SK-N-SH treated with all-trans-retinoic acid at 6 μM for 48 hours (cell line): Measurements from ENCODE around the gene KIAA1671.

Experiments used
- ATAC-seq: fragments of 200-7000 bp; cut with Tn5 transposase; 3 replicates; pipeline ENCODE4 v1.9.1; 2020; ENCODE audit warnings: mild to moderate bottlenecking, moderate library complexity
- ARNTL ChIP-seq: fragments of 450-650 bp; formaldehyde crosslinking; IDR thresholded peaks from 2 replicates; pipeline ENCODE4 v1.5.0; 2020; ENCODE audit warnings: low read depth, mild to moderate bottlenecking, moderate library complexity, borderline replicate concordance
- BACH2 ChIP-seq: fragments of 250-450 bp; sonication (Bioruptor Pico); IDR thresholded peaks from 2 replicates; pipeline ENCODE4 v1.9.0; 2021; ENCODE audit warnings: mild to moderate bottlenecking, borderline replicate concordance
- CREB5 ChIP-seq: fragments of 250-450 bp; sonication (Bioruptor Pico); IDR thresholded peaks from 2 replicates; pipeline ENCODE4 v1.5.1; 2020; ENCODE audit warnings: low read depth, mild to moderate bottlenecking, moderate library complexity
- CSDC2 ChIP-seq: fragments of 250-450 bp; sonication (Bioruptor Pico); IDR thresholded peaks from 2 replicates; pipeline ENCODE4 v1.5.0; 2020; ENCODE audit warnings: mild to moderate bottlenecking, moderate library complexity
- CSRNP3 ChIP-seq: fragments of 250-450 bp; sonication (Bioruptor Pico); IDR thresholded peaks from 2 replicates; pipeline ENCODE4 v1.5.1; 2021; ENCODE audit warnings: mild to moderate bottlenecking, moderate library complexity
- ESRRG ChIP-seq: fragments of 250-450 bp; sonication (Bioruptor Pico); IDR thresholded peaks from 2 replicates; pipeline ENCODE4 v1.6.1; 2021; ENCODE audit warnings: mild to moderate bottlenecking
- GLIS3 ChIP-seq: fragments of 250-450 bp; sonication (Bioruptor Pico); IDR thresholded peaks from 2 replicates; pipeline ENCODE4 v1.5.0; 2020; ENCODE audit warnings: mild to moderate bottlenecking, moderate library complexity
- OSR1 ChIP-seq: fragments of 250-450 bp; sonication (Bioruptor Pico); IDR thresholded peaks from 2 replicates; pipeline ENCODE4 v1.8.0; 2022; ENCODE audit warnings: moderate library complexity, mild to moderate bottlenecking, inconsistent platforms
- POU6F1 ChIP-seq: fragments of 250-450 bp; sonication (Bioruptor Pico); IDR thresholded peaks from 2 replicates; pipeline ENCODE4 v1.8.0; 2021; ENCODE audit warnings: low read depth, mild to moderate bottlenecking, moderate library complexity, borderline replicate concordance
- PPARA ChIP-seq: fragments of 250-450 bp; sonication (Bioruptor Pico); IDR thresholded peaks from 2 replicates; pipeline ENCODE4 v1.5.0; 2020; ENCODE audit warnings: mild to moderate bottlenecking, borderline replicate concordance
- RARB ChIP-seq: fragments of 250-450 bp; sonication (Bioruptor Pico); IDR thresholded peaks from 2 replicates; pipeline ENCODE4 v1.8.0; 2021; ENCODE audit warnings: mild to moderate bottlenecking, moderate library complexity
- TCF4 ChIP-seq: fragments of 250-450 bp; sonication (Bioruptor Pico); IDR thresholded peaks from 2 replicates; pipeline ENCODE4 v1.8.0; 2021; ENCODE audit warnings: mild to moderate bottlenecking, moderate library complexity, borderline replicate concordance
- TOX ChIP-seq: fragments of 250-450 bp; sonication (Bioruptor Pico); IDR thresholded peaks from 2 replicates; pipeline ENCODE4 v1.8.0; 2021; ENCODE audit warnings: mild to moderate bottlenecking, moderate library complexity, borderline replicate concordance
- TSHZ2 ChIP-seq: fragments of 250-450 bp; sonication (Bioruptor Pico); IDR thresholded peaks from 2 replicates; pipeline ENCODE4 v1.5.0; 2020; ENCODE audit warnings: mild to moderate bottlenecking, moderate library complexity
- ZC3H10 ChIP-seq: fragments of 250-450 bp; sonication (Bioruptor Pico); IDR thresholded peaks from 2 replicates; pipeline ENCODE4 v1.5.1; 2021; ENCODE audit warnings: mild to moderate bottlenecking, moderate library complexity
- ZFP3 ChIP-seq: fragments of 250-450 bp; sonication (Bioruptor Pico); IDR thresholded peaks from 2 replicates; pipeline ENCODE4 v1.5.0; 2020; ENCODE audit warnings: mild to moderate bottlenecking, moderate library complexity
- ZFP30 ChIP-seq: fragments of 450-650 bp; formaldehyde crosslinking; IDR thresholded peaks from 2 replicates; pipeline ENCODE4 v1.5.0; 2022; ENCODE audit warnings: mild to moderate bottlenecking, moderate library complexity
- ZNF565 ChIP-seq: fragments of 450-650 bp; formaldehyde crosslinking; conservative IDR thresholded peaks from 2 replicates; pipeline ENCODE4 v1.5.0; 2020; ENCODE audit warnings: low read depth, mild to moderate bottlenecking, moderate library complexity
- ZNF70 ChIP-seq: fragments of 450-650 bp; formaldehyde crosslinking; IDR thresholded peaks from 2 replicates; pipeline ENCODE4 v1.5.0; 2020; ENCODE audit warnings: mild to moderate bottlenecking, moderate library complexity
- ZNF8 ChIP-seq: fragments of 450-650 bp; formaldehyde crosslinking; IDR thresholded peaks from 2 replicates; pipeline ENCODE4 v1.5.0; 2020; ENCODE audit warnings: mild to moderate bottlenecking, moderate library complexity

The KIAA1671 gene

GRCh38 chr22:25086902-25087282 is 134.4 kb downstream of the KIAA1671 start (continued):
- TF ChIP-seq BACH2 (CRISPR knock-in tag) (no peak), CSRNP3 (no peak), ZC3H10 (CRISPR knock-in tag) (no peak), TOX (no peak), ZFP3 (CRISPR knock-in tag) (no peak)

- TF ChIP-seq ZNF70 (CRISPR knock-in tag) (no peak), ZFP30 (no peak), ZNF8 (CRISPR knock-in tag) (no peak), GLIS3 (no peak), TOX (no peak), CSDC2 (no peak), ESRRG (CRISPR knock-in tag) (no peak), ZNF565 (no peak), ARNTL (no peak), CREB5 (CRISPR knock-in tag) (no peak), ZFP3 (CRISPR knock-in tag) (no peak), ZC3H10 (CRISPR knock-in tag) (no peak), PPARA (CRISPR knock-in tag) (no peak)
- no peak for ATAC-seq
Observed at GRCh38 chr22:25090225-25090890, 137.8 kb downstream of the KIAA1671 start.

- TF ChIP-seq CREB5 (CRISPR knock-in tag) (no peak), ZNF565 (no peak), BACH2 (CRISPR knock-in tag) (no peak), PPARA (CRISPR knock-in tag) (no peak), CSDC2 (no peak), ZNF70 (CRISPR knock-in tag) (no peak), ZFP3 (CRISPR knock-in tag) (no peak), TOX (no peak), TSHZ2 (CRISPR knock-in tag) (no peak), ZFP30 (no peak), RARB (no peak), ESRRG (CRISPR knock-in tag) (no peak)
- no peak for ATAC-seq
Observed at GRCh38 chr22:25091458-25091857, 138.9 kb downstream of the KIAA1671 start.

- no peak for ATAC-seq
- TF ChIP-seq PPARA (CRISPR knock-in tag) (no peak), ZFP30 (no peak), ESRRG (CRISPR knock-in tag) (no peak), OSR1 (CRISPR knock-in tag) (no peak), CSRNP3 (no peak), TSHZ2 (CRISPR knock-in tag) (no peak), TCF4 (no peak), ZFP3 (CRISPR knock-in tag) (no peak), ARNTL (no peak), CSDC2 (no peak), BACH2 (CRISPR knock-in tag) (no peak), ZNF8 (CRISPR knock-in tag) (no peak), POU6F1 (CRISPR knock-in tag) (no peak), ZNF70 (CRISPR knock-in tag) (no peak)
Observed at GRCh38 chr22:25092119-25092518, 139.6 kb downstream of the KIAA1671 start.
